GM12891 (cell line): ENCODE measurements around the gene DLG5. TPM values are rescaled to one million over a fixed set of nuclear protein-coding genes. Genes with fewer than 3 reads are reported as not detected.

ENCODE experiments used
- DNase-seq: peaks from one replicate; pipeline ENCODE4 v3.0.0; 2011; ENCODE audit warnings: low spot score; ENCODE audit not compliant: insufficient read length
- FAIRE-seq: peaks from 2 replicates; lab custom pipeline; 2011; peaks lifted over from hg19 to GRCh38; lab: Jason Lieb, UNC
- PAX5 ChIP-seq: IDR thresholded peaks from 2 replicates; pipeline ENCODE4 v1.6.1; 2011; ENCODE audit warnings: low read length, moderate library complexity, mild to moderate bottlenecking; ENCODE audit not compliant: insufficient read depth, severe bottlenecking
- POLR2A ChIP-seq: IDR thresholded peaks from 2 replicates; pipeline ENCODE4 v1.6.1; 2011; ENCODE audit warnings: low read depth, low read length, control low read depth
- POLR2AphosphoS5 ChIP-seq: IDR thresholded peaks from 2 replicates; pipeline ENCODE4 v1.6.1; 2011; ENCODE audit warnings: low read depth, low read length, control low read depth
- POU2F2 ChIP-seq: IDR thresholded peaks from 2 replicates; pipeline ENCODE4 v1.6.1; 2011; ENCODE audit warnings: low read depth, mild to moderate bottlenecking, control low read depth, low read length, moderate library complexity
- SPI1 ChIP-seq: IDR thresholded peaks from 2 replicates; pipeline ENCODE4 v1.6.1; 2011; ENCODE audit warnings: low read depth, low read length, control low read depth
- TAF1 ChIP-seq: IDR thresholded peaks from 2 replicates; pipeline ENCODE4 v1.6.1; 2011; ENCODE audit warnings: low read depth, low read length, control low read depth
- polyA plus RNA-seq: library from polyadenylated mRNA; unstranded; fragments of >200 nt; gene quantifications from one replicate; pipeline ENCODE4 v1.2.1, GENCODE V29; 2012; ENCODE audit warnings: low read depth, missing spikeins, inconsistent platforms; ENCODE audit not compliant: missing spikeins

DLG5 gene, protein sequence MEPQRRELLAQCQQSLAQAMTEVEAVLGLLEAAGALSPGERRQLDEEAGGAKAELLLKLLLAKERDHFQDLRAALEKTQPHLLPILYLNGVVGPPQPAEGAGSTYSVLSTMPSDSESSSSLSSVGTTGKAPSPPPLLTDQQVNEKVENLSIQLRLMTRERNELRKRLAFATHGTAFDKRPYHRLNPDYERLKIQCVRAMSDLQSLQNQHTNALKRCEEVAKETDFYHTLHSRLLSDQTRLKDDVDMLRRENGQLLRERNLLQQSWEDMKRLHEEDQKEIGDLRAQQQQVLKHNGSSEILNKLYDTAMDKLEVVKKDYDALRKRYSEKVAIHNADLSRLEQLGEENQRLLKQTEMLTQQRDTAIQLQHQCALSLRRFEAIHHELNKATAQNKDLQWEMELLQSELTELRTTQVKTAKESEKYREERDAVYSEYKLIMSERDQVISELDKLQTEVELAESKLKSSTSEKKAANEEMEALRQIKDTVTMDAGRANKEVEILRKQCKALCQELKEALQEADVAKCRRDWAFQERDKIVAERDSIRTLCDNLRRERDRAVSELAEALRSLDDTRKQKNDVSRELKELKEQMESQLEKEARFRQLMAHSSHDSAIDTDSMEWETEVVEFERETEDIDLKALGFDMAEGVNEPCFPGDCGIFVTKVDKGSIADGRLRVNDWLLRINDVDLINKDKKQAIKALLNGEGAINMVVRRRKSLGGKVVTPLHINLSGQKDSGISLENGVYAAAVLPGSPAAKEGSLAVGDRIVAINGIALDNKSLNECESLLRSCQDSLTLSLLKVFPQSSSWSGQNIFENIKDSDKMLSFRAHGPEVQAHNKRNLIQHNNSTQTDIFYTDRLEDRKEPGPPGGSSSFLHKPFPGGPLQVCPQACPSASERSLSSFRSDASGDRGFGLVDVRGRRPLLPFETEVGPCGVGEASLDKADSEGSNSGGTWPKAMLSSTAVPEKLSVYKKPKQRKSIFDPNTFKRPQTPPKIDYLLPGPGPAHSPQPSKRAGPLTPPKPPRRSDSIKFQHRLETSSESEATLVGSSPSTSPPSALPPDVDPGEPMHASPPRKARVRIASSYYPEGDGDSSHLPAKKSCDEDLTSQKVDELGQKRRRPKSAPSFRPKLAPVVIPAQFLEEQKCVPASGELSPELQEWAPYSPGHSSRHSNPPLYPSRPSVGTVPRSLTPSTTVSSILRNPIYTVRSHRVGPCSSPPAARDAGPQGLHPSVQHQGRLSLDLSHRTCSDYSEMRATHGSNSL (N-terminal part only)
- 1.7 TPM for polyA plus RNA-seq

- TF ChIP-seq POLR2A: no peak
- no peak for TF ChIP-seq SPI1
- no peak for TF ChIP-seq PAX5
- no peak for TF ChIP-seq TAF1
- TF ChIP-seq POU2F2: no peak
- TF ChIP-seq POLR2AphosphoS5: no peak
- no peak for FAIRE-seq
- peak; percentile 61 for DNase-seq
Measured at GRCh38 chr10:77926566-77927401, at the start of gene DLG5. Gene DLG5 (minus strand): TSS chr10:77926755. CDS start chr10:77926520, 235 bp downstream.

- TF ChIP-seq POLR2A (no peak), POLR2AphosphoS5 (0 out of 2 replicates have a peak, but pooled peaks have one; percentile 32)
- DNase-seq (no peak), FAIRE-seq (no peak)
Measured at GRCh38 chr10:77975086-77975666, 48.6 kb upstream of the DLG5 start.

- DNase-seq: no peak
- TF ChIP-seq POLR2AphosphoS5 (no peak), POLR2A (no peak), TAF1 (no peak), SPI1 (no peak), PAX5 (no peak), POU2F2 (no peak)
- no peak for FAIRE-seq
Measured at GRCh38 chr10:77974396-77975074, 48.0 kb upstream of the DLG5 start.

GRCh38 chr10:77973276-77973675 lies 46.7 kb upstream of the DLG5 start:
- TF ChIP-seq TAF1 (no peak), SPI1 (no peak), POLR2A (no peak), POLR2AphosphoS5 (no peak), POU2F2 (no peak), PAX5 (no peak)
- no peak for DNase-seq
- FAIRE-seq: no peak

- FAIRE-seq (no peak), DNase-seq (no peak)
- no peak for TF ChIP-seq POU2F2
- TF ChIP-seq PAX5: no peak
- TF ChIP-seq TAF1: no peak
- no peak for TF ChIP-seq POLR2A
Measured at GRCh38 chr10:77972148-77972547, 45.6 kb upstream of the DLG5 start.

GRCh38 chr10:77971804-77972144 lies 45.2 kb upstream of the DLG5 start:
- DNase-seq: no peak
- TF ChIP-seq POLR2A (no peak), POU2F2 (no peak), SPI1 (no peak), PAX5 (no peak), TAF1 (no peak), POLR2AphosphoS5 (no peak)
- FAIRE-seq: no peak

- FAIRE-seq (no peak), DNase-seq (no peak)
- TF ChIP-seq POU2F2: no peak
- TF ChIP-seq POLR2A: no peak
- TF ChIP-seq SPI1: no peak
- TF ChIP-seq TAF1: no peak
- TF ChIP-seq POLR2AphosphoS5: no peak
- TF ChIP-seq PAX5: no peak
Measured at GRCh38 chr10:77970869-77971803, 44.6 kb upstream of the DLG5 start.
